SU-DHL-6 (cell line): ENCODE measurements around the gene BIRC2.

ENCODE experiments used
- H2AFZ ChIP-seq: fragments of 200-600 bp; sonication (generic); 2 replicates; pipeline ENCODE4 v1.6.1; 2014; ENCODE audit warnings: low read depth, mild to moderate bottlenecking, moderate library complexity, mixed read lengths, antibody characterized with exemption, low read length; ENCODE audit not compliant: severe bottlenecking
- H3F3A ChIP-seq: fragments of 200-600 bp; shearing (Covaris generic); 2 replicates; pipeline ENCODE4 v1.6.0; 2016; ENCODE audit warnings: antibody characterized with exemption, mild to moderate bottlenecking; ENCODE audit not compliant: insufficient read depth
- H3K27ac ChIP-seq: fragments of 200-600 bp; sonication (generic); 2 replicates; pipeline ENCODE4 v1.5.1; 2016; ENCODE audit warnings: low read depth, mild to moderate bottlenecking, low read length, moderate library complexity, mixed read lengths
- H3K27me3 ChIP-seq: fragments of 200-600 bp; sonication (generic), shearing (Covaris generic); 2 replicates; pipeline ENCODE4 v1.6.0; 2014; ENCODE audit warnings: mild to moderate bottlenecking, low read length
- H3K36me3 ChIP-seq: fragments of 200-600 bp; sonication (generic); 2 replicates; pipeline ENCODE4 v1.6.1; 2014; ENCODE audit warnings: mild to moderate bottlenecking, low read length, mixed read lengths
- H3K4me2 ChIP-seq: fragments of 300-600, 200-600 bp; shearing (Covaris generic), sonication (generic); 2 replicates; pipeline ENCODE4 v1.6.0; 2014; ENCODE audit warnings: low read length, low read depth, mild to moderate bottlenecking; ENCODE audit not compliant: poor library complexity, severe bottlenecking
- H3K4me3 ChIP-seq: fragments of 200-600 bp; sonication (generic); 2 replicates; pipeline ENCODE4 v1.5.1; 2014; ENCODE audit warnings: antibody characterized with exemption, low read length, mild to moderate bottlenecking, mixed read lengths; ENCODE audit not compliant: insufficient read depth, poor library complexity, severe bottlenecking
- H3K79me2 ChIP-seq: fragments of 200-600 bp; sonication (generic); 2 replicates; pipeline ENCODE4 v1.6.1; 2014; ENCODE audit warnings: mild to moderate bottlenecking, low read length, moderate library complexity; ENCODE audit not compliant: insufficient read depth
- H3K9ac ChIP-seq: fragments of 200-600 bp; sonication (generic); 2 replicates; pipeline ENCODE4 v1.7.0; 2014; ENCODE audit warnings: mild to moderate bottlenecking, low read length
- H3K9me2 ChIP-seq: fragments of 200-600 bp; sonication (generic); replicated peaks from 2 replicates; pipeline ENCODE4 v1.6.1; 2014; ENCODE audit warnings: low read length; ENCODE audit not compliant: insufficient read depth
- H3K9me3 ChIP-seq: fragments of 200-600 bp; sonication (generic); 2 replicates; pipeline ENCODE4 v1.6.1; 2014; ENCODE audit warnings: low read length, mixed read lengths; ENCODE audit not compliant: insufficient read depth
- H4K20me1 ChIP-seq: fragments of 200-600 bp; sonication (generic); 2 replicates; pipeline ENCODE4 v1.6.1; 2014; ENCODE audit warnings: low read depth, mild to moderate bottlenecking, antibody characterized with exemption, low read length, moderate library complexity, mixed read lengths
- CTCF ChIP-seq: fragments of 200-600 bp; sonication (generic); IDR thresholded peaks from one replicate; pipeline ENCODE4 v1.5.1; 2017; ENCODE audit warnings: antibody characterized with exemption, mild to moderate bottlenecking, low read length, moderate library complexity; ENCODE audit not compliant: insufficient read depth, poor library complexity, severe bottlenecking
- EZH2phosphoT487 ChIP-seq: fragments of 200-600 bp; sonication (generic), shearing (Covaris generic); conservative IDR thresholded peaks from 2 replicates; pipeline ENCODE4 v1.6.1; 2018; ENCODE audit warnings: mild to moderate bottlenecking, antibody characterized with exemption, low read length, moderate library complexity, mixed read lengths

Gene BIRC2

GRCh38 chr11:102408339-102408738 is 61.3 kb downstream of the BIRC2 start:
- H4K20me1 ChIP-seq, result no peaks in the 10 kb centered on the region; the same call in none of the 2 replicates
- TF ChIP-seq CTCF (no peak), EZH2phosphoT487 (no peak)
- no peak overlapping the region for H3K4me3 ChIP-seq
- no peak overlapping the region for H3K9ac ChIP-seq
- H3K9me2 ChIP-seq, result no peaks in the 10 kb centered on the region
- peaks cover 8% of the 10 kb centered on the region; the same call in 1 of the 2 replicates for H3K36me3 ChIP-seq
- H3K79me2 ChIP-seq, result peaks cover 100% of the 10 kb centered on the region
- H3F3A ChIP-seq, result no peaks in the 10 kb centered on the region
- H3K27ac ChIP-seq, result no peak overlapping the region
- H3K4me2 ChIP-seq, result no peak overlapping the region
- no peaks in the 10 kb centered on the region for H3K27me3 ChIP-seq
- no peak overlapping the region for H2AFZ ChIP-seq
- no peaks in the 10 kb centered on the region for H3K9me3 ChIP-seq

- Histone ChIP-seq H3K27me3 (no peaks in the 10 kb centered on the region), H4K20me1 (peaks cover 12% of the 10 kb centered on the region), H3K9ac (no peak overlapping the region), H3K9me3 (no peaks in the 10 kb centered on the region), H3K4me2 (no peak overlapping the region), H3K36me3 (peaks cover 8% of the 10 kb centered on the region; the same call in 1 of the 2 replicates), H3K27ac (no peak overlapping the region), H3K4me3 (no peak overlapping the region), H3K9me2 (no peaks in the 10 kb centered on the region), H3F3A (no peaks in the 10 kb centered on the region), H2AFZ (no peak overlapping the region), H3K79me2 (peaks cover 100% of the 10 kb centered on the region)
- TF ChIP-seq EZH2phosphoT487, result no peak
- no peak for TF ChIP-seq CTCF
Measured at GRCh38 chr11:102410382-102410784, 63.4 kb downstream of the BIRC2 start.

- no peak for TF ChIP-seq CTCF
- no peak for TF ChIP-seq EZH2phosphoT487
- peaks cover 8% of the 10 kb centered on the region; the same call in 1 of the 2 replicates for H3K36me3 ChIP-seq
- peaks cover 100% of the 10 kb centered on the region for H3K79me2 ChIP-seq
- H3K9me2 ChIP-seq, result no peaks in the 10 kb centered on the region
- peaks cover 17% of the 10 kb centered on the region for H4K20me1 ChIP-seq
- no peaks in the 10 kb centered on the region for H3K27me3 ChIP-seq
- H2AFZ ChIP-seq, result no peak overlapping the region
- H3K27ac ChIP-seq, result no peak overlapping the region
- H3K4me3 ChIP-seq, result no peak overlapping the region
- H3F3A ChIP-seq, result no peaks in the 10 kb centered on the region
- H3K4me2 ChIP-seq, result no peak overlapping the region
- H3K9ac ChIP-seq, result no peak overlapping the region
- H3K9me3 ChIP-seq, result no peaks in the 10 kb centered on the region
Measured at GRCh38 chr11:102411142-102411541, 64.1 kb downstream of the BIRC2 start.
